Measurements from ENCODE around the gene PLK2. TPM values are rescaled to one million over a fixed set of nuclear protein-coding genes. Genes with fewer than 3 reads are reported as not detected.

The PLK2 gene
- total RNA-seq, 1 experiment from 2014 or later: 252 TPM

- DNase-seq (ENCODE audit: low read depth): no peak
Observed at GRCh38 chr5:58481066-58481676, 21.3 kb upstream of the PLK2 start.

DNA sequence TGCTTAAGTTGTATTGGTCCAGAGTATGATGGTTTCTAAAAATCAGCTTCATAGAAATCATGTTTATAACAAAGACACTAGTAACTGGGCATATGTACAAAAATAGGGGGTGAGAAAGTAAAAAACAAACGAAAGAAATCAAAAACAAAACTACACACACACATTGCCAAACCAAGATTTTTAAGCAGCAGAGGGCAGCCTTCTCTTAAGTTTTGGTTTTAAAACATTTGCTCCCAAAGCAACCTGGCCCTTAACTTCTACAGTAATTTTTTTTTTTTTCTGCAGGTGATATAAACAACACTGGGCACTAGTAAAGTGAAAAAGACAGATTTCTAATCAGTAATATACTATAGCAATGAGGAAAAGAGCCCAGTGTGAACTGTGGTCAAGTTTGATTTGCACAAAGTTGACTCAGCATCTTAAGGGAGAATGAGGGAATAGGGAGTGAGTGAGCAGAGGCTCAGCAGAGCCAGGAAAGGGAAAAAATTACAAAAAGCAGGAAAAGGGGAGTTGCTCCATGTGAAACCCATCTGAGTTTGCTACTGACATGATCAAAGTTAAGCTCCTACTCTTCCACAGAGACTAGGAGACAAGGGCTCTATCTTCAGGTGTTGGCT lies 18.0 kb upstream of the PLK2 start:
- DNase-seq (ENCODE audit: low read depth): no peak

DNA sequence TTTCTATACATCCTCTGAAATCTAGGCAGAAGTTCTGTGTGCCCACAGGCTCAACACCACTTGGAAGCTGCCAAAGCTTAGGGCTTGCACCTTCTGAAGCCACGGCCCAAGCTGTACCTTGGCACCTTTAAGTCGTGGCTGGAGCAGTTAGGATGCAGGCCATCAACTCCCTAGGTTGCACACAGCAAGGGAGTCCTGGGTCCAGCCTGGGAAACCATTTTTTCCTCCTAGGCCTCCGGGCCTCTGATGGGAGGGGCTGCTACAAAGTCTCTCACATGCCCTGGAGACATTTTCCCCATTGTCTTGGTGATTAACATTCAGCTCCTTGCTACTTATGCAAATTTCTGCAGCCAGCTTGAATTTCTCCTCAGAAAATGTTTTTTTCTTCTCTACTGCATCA lies 15.5 kb upstream of the PLK2 start:
- DNase-seq (ENCODE audit: low read depth): no peak

- no peak for DNase-seq (ENCODE audit: low read depth)
Observed at GRCh38 chr5:58469896-58470295, 10.0 kb upstream of the PLK2 start.

DNA sequence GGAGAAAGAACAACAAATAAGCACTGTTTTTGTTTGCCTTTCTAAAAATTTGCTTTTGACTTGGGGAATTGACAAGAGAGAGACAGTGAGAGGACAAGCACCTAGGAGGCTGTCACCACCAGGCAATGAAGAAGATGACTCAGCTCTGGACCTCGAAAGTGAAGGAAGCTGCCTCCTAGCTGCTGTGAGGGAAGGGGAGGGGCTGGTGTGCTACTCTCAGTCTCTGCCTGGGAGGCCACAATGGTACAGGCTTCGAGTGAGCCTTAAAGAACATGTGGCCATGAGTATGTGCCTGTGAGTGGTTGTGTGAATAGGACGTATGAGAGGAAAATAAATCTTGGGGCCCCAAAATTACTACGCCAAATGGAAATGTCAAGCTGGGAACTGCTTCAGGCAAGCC lies 7.1 kb upstream of the PLK2 start:
- peak; percentile 69 for DNase-seq (ENCODE audit: low read depth)

DNA sequence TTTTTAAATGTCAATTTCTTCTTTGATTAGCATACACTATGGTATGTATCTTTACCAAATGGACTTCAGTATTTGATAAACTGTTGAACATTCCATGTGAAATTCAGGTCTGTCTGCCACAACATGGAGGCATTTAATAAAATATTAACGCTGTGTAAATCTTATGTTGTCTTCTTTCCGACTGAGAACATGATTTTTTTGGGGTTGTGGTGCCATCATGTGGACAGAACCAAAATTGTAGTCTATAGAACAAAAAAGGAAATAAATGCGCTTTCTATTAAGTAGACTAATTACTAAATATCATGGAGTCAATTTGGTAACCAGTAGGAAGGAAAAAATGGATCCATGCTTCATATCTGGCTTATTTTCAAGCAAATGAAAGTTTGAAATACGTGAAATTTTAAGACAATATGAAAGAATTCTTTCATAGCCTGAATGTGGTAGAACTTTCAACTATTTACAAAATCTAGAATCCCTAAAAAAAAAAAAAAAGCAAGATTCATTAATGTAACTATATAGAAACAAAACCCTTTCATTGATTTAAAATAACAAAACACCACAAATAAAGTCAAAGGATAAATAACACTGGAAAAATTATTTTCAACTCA lies 2.8 kb upstream of the PLK2 start:
- peak; percentile 61 for DNase-seq (ENCODE audit: low read depth)

GRCh38 chr5:58462154-58462553 lies 2.3 kb upstream of the PLK2 start:
- DNase-seq (ENCODE audit: low read depth): no peak

DNA sequence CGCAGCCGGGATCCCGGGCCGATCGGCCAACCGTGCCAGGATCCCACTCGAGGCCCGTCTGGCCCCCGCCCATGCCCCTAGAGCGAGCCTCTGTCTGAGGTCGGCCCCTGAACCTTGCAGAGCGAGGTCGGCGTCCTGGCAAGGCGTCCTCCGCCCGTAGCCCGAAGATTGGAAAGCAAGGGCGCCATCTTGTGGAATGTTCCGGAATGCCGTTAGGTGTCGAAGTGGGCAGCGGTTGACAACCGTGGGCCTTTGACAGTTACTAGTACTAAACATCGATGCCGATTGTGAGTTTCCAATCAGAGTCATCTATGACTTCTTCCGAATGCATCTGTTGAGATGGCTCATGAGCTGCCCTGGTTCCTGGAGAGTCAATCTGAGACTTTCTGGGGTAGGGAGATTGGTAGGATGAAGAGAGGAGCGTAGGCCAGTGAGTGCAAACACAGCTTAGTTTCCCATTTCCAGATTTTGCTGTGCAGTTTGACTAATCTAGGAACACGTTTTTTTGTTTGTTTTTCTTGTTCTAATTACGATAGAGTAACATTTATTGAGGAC lies 923 bp upstream of the PLK2 start:
- DNase-seq (ENCODE audit: low read depth): peak; percentile 85

DNA sequence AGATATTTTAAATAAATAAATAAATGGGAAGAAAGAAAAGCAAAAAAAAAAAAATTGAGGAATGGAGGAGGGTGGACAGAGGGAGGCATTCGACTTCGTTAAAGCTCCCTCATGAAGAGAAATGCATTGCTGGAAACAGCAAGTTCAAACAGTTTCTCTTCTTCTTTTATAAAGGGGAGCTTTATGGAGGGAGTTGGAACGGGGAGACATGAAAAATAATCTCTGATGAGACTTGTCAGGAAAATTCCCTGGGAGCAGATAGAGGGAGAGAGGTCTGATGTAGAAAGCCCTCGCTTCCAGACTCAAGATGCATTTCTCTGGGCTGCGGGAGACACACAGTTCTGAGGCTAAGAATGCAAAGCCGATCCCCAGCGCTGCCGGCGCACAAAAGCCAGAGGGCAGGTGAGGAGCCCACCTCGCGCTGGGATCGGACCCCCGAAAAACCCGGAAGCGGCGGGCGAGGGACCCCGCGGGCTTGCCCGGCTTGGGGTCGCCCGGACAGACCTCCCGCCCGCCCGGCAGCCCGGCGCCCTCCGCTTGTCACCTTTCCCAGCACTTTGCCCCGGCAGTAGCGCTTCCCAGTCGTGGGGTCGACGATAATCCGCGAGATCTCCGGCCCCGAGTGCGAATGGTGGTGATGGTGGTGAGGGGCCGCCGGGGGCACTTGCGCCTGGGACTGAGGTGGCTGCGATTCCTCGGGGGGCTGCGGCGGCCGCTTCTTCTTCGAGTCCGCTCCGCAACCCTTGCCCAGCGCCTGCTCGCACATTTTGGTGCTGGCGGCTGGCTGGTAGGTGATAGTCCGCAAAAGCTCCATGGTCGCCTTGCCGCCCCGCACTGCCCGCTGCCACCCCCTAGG lies 512 bp downstream of the PLK2 start:
- peak; percentile 46 for DNase-seq (ENCODE audit: low read depth)

GRCh38 chr5:58458743-58459145 lies 1.1 kb downstream of the PLK2 start:
- DNase-seq (ENCODE audit: low read depth): peak; percentile 61

DNA sequence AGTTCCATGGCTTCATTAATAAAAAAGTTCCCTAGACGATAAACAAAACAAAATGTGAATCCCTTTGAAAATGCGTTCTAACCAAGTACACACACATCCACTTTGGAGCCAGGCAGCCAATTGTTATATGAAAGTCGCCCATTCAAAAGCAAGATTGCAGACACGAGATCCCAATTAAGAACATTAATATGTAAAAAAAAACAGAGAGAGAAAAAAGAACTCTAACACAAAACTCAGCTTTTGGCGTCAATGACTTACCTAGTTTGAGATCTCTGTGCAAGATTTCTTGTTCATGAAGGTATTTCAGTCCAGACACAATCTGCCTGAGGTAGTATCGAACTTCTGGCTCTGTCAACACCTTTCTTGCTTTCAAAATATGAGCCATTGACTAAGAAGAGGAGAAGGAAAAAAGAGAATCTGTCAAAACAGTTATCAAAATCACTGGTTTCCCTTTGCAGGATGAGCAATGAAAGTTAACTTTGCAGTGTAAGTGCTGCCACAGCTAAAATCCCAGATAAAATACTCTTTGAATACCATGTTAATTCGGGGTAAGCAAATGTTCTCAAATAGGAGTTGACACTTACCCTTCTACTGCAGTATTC lies 1.6 kb downstream of the PLK2 start:
- DNase-seq (ENCODE audit: low read depth): no peak

- DNase-seq (ENCODE audit: low read depth): no peak
Observed at GRCh38 chr5:58457050-58457449, 2.8 kb downstream of the PLK2 start.

- DNase-seq (ENCODE audit: low read depth): no peak
Observed at GRCh38 chr5:58456486-58456885, 3.4 kb downstream of the PLK2 start.

- no peak for DNase-seq (ENCODE audit: low read depth)
Observed at GRCh38 chr5:58456026-58456425, 3.9 kb downstream of the PLK2 start.

DNA sequence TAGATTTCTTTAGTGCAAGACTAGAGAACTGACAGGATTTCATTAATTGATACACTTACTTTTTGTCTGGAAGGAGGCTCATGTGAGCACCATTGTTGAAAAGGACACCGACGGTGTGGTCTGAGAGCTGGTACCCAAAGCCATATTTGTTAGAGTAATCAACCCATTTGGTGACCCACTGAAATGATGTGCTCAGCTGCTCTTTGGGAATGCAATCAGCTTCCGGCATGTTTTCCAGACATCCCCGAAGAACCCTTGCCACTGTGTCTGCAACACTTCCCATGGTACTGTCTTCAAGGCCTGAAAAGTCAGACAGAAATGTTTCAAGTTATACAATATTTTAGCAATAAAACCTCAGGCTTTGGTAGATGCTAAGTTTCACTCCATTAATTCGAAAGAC lies 4.4 kb downstream of the PLK2 start:
- no peak for DNase-seq (ENCODE audit: low read depth)

- DNase-seq (ENCODE audit: low read depth): no peak
Observed at GRCh38 chr5:58455066-58455465, 4.8 kb downstream of the PLK2 start.

DNA sequence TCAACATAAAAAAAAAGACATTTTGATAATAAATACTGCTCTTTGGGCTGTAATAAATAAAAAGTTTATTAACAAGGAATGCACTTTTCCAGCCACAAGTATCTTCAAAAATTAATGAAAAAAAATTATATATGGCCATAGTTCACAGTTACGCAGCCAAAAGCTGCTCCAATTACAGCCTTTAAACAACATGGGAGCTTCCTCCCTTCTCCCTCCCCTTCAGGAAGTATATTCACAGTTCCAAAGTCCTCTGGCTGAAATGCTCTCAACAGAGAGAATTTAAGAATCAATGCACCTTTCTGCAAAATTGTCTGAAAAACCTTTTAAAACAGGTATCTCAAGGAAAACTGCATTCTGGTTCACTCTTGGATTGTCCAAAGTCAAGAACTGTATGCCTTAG lies 5.9 kb downstream of the PLK2 start:
- no peak for DNase-seq (ENCODE audit: low read depth)

DNA sequence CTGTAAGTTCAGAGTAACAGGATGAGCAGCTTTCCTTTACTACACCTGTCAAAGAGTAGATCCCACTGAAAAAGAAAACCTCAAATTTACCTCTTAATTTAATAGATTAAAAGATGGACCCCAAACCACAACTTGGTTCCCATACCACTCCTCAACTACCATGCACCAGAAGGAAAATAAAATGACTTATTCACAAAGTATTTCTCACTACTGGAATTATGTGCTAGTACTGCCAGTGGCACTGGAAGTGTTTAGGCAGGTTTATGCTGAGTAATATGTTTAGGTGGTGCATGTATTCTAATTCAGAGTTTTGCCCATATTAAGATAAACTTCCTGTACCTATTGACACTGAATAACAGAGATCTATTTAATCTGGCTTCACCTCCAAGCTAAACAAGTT lies 6.6 kb downstream of the PLK2 start:
- DNase-seq (ENCODE audit: low read depth): peak; percentile 23

- peak; percentile 49 for DNase-seq (ENCODE audit: low read depth)
Observed at GRCh38 chr5:58452566-58453258, 7.2 kb downstream of the PLK2 start.

DNA sequence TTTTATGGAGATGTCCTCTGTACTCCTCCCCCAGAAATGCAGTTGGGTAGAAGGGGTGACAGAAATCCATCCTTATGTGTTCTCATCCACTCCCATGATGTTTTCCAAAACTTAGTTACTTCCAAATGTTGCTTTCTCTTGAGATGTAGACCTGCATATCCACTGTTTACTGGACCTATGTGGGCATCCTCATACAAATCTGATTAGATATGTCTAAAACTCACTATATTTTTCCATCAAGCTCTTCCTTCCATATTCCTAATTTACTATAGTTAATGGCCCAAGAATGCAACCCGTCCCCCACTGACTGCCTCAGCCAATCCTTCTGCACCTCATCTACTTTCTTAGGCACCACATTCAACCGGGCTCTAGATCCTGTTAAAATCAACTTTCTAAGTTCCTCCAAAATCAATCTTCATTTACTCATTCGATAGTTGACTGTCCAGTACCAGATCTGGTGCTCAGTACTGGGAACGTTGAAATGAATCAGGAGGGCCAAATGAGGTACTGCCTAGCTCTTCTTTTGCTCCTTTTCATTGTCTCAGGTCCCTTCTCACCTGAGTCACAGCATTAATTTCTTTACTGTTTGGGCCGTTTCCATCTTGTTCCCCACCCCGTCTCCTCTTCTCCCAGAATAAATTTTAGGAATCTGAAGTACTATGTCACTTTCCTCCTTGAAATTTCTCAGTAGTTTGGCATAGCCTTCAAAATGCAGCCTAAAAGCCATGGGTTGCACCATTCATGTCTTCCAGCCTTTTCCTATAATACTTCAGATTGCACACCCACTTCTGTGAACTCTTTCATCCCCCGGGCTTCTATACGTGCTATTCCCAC lies 7.9 kb downstream of the PLK2 start:
- DNase-seq (ENCODE audit: low read depth): no peak
